C4-2B (cell line): ENCODE measurements around the gene FBXO36.

Source experiments
- CTCF ChIP-seq: fragments of 450-650 bp; conservative IDR thresholded peaks from 2 replicates; pipeline ENCODE4 v1.5.1; 2017; ENCODE audit warnings: mild to moderate bottlenecking
- ZFX ChIP-seq: fragments of 450-650 bp; IDR thresholded peaks from 2 replicates; pipeline ENCODE4 v1.6.1; 2017

GRCh38 chr2:229922449-229923386 is at the start of gene FBXO36:
- no peak for TF ChIP-seq CTCF
- peak; percentile 88 for TF ChIP-seq ZFX
